ENCODE results near the gene NAPSA.
A peak's percentile ranks its signal among the peaks of the same experiment; 100 is the strongest.

DNA sequence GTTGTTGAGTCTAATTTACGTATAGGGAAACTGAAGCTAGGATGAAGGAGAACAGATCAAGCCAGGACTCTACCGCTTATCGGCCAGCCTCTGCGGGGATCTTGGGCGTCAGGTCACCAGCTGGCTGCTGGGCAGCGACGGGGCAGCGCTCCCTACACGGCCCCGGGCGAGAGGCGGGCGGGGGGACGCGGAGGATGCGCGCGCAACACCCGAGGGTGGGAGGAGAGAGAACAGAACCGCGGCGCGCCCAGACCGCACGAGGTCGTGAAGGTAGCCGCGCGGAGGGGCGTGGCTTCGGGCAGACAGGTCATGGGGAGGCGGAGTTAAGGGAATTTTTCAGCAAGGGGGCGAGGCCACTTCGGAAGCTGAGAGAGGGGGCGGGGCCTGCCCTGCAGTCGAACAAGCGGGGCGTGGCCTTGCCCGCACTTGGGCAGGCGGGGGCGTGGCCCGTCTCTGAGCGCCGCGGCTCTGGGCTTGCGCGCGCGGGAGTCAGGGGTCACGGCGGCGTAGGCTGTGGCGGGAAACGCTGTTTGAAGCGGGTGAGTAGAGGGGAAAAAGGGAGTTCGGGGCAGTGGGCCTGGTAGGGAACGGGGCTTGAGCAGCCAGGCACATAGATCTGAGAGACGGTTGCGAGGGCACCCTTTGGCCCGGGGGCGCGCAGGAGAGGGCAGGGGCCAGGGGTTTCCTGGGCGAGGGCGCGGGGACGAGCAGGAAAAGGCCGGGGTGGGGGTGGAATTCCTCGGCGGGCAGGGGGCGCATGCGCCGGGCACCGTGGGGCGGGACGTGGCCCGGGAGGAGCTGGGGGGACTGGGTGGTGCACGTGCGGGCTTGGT is 18.6 kb upstream of the NAPSA start, which contains the start of gene POLD1:
- TF ChIP-seq POLR2AphosphoS5 (IDR thresholded peaks at IDR 0.05) = peak in 2 of 3 donors; percentile 81 to 82
- TF ChIP-seq, protein P1, sequence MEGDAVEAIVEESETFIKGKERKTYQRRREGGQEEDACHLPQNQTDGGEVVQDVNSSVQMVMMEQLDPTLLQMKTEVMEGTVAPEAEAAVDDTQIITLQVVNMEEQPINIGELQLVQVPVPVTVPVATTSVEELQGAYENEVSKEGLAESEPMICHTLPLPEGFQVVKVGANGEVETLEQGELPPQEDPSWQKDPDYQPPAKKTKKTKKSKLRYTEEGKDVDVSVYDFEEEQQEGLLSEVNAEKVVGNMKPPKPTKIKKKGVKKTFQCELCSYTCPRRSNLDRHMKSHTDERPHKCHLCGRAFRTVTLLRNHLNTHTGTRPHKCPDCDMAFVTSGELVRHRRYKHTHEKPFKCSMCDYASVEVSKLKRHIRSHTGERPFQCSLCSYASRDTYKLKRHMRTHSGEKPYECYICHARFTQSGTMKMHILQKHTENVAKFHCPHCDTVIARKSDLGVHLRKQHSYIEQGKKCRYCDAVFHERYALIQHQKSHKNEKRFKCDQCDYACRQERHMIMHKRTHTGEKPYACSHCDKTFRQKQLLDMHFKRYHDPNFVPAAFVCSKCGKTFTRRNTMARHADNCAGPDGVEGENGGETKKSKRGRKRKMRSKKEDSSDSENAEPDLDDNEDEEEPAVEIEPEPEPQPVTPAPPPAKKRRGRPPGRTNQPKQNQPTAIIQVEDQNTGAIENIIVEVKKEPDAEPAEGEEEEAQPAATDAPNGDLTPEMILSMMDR (IDR thresholded peaks at IDR 0.05) = peak in 1 of 5 experiments; percentile 3
- peak; percentile 65 for TF ChIP-seq POLR2A (IDR thresholded peaks at IDR 0.05)

Measured in transverse colon (tissue), 4 donors.